GM12872 (cell line): ENCODE measurements around the gene RNF157.

Source experiments
- CTCF ChIP-seq: IDR thresholded peaks from 3 replicates; pipeline ENCODE4 v1.5.1; 2011; ENCODE audit warnings: low read depth, mild to moderate bottlenecking, low read length, moderate library complexity; ENCODE audit not compliant: insufficient read depth

The RNF157 gene

DNA sequence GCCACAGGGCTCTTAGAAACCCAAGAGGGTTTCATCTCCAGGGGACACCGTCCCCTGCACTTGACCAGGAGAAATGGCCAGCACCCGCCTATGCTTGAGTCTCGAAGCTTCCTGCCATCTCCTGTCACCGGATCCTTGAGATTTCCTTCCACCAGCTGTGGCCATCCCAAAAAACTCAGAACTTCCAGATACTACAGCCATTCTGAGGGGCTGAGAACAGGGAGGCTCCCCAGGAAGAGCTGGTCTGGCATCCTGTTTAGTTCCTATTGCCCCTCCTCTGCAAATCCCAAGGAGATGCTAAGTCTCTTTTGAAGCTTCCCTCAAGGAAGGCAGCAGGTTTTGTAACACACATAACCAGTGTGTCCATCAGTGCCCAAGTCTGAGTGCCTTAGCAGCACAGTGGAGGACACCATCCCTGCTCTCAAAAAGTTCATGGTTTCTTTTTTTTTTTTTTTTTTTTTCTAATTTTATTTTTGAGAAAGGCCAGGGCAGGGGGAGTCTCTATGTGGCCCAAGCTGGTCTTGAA is 26.8 kb upstream of the RNF157 start:
- TF ChIP-seq CTCF, result no peak

DNA sequence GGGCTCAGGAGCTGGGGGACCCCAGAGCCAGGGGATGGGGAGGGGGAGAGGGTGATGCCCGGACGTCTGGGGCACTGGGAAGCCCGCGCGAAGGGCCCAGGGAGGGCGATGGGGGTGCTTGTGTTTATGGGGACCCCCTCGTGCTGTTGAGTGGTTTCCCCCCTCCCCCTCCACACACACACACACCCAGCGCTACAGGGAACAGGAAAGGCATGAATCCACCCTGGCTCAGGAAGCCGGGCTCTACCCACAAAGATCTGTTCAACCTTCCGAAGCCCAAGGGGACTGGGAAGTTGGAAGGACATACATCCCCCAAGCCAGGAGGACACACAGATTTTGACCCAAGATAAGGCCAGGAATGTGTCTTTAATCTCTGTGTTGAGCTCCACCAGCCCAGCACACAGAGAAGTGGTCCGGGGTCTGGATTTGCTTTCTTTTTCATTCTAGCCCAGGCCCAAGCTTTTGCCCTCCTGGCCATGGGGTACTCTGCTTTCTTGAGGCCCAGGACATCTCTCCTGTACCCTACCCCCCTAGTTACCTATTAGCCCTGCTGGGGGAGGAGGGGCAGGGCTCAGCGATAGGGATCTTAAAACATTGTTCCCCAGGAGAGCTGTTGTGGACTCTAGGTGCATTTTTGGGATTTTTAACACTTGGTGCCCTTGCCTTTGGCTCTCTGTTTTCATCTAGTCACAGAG is 26.1 kb upstream of the RNF157 start:
- TF ChIP-seq CTCF, result no peak

DNA sequence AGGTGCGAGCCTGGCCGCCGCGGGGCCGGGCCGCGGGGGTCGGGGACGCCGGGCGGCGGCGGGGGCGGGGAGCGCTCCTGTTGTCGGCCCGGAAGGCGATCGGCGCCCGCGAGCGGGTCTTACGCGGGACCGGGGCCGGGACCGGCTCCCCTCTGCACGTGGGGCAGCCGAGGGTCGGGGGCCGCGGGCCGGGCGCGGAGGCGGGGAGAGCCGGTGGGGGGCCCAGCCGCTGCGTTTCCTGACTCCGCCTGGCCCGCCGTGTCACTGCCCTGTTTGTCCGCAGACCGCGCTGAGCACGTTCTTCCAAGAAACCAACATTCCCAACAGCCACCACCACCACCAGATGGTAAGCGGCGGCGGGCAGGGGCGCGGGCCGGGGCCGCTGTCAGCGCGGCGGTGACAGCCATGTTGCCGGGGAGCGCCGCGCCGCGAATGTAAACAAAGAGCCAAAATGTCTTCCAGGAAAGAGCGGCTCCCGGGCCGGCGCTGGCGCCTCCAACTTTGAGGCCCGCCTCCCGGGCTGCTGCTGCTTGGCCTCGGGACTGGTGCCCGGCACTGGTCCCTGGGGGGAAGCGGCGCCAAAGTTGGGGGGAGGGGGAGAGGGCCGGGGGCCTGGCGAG is 25.4 kb upstream of the RNF157 start:
- no peak for TF ChIP-seq CTCF

- no peak for TF ChIP-seq CTCF
These were observed 24.7 kb upstream of the RNF157 start, which contains the start of gene UBALD2 for GRCh38 chr17:76264755-76265623. Gene UBALD2 (plus strand): TSS chr17:76265348. CDS start chr17:76265506, 158 bp downstream.

- no peak for TF ChIP-seq CTCF
These were observed 24.1 kb upstream of the RNF157 start for GRCh38 chr17:76264425-76264754.

DNA sequence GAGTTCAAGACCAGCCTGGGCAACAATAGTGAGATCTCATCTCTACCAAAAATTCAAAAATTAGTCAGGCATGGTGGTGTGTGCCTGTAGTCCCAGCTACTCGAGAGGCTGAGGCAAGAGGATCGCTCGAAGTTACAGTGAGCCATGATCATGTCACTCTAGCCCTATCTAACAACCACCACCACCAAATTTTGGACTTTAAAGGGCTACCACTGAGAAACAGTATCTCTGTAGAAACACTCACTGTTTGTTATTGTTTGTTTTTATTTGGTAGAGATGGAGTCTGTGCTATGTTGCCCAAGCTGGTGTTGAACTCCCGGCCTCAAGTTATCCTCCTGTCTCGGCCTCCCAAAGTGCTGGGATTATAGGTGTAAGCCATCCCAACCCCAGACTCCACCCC is 23.6 kb upstream of the RNF157 start:
- TF ChIP-seq CTCF, result no peak

DNA sequence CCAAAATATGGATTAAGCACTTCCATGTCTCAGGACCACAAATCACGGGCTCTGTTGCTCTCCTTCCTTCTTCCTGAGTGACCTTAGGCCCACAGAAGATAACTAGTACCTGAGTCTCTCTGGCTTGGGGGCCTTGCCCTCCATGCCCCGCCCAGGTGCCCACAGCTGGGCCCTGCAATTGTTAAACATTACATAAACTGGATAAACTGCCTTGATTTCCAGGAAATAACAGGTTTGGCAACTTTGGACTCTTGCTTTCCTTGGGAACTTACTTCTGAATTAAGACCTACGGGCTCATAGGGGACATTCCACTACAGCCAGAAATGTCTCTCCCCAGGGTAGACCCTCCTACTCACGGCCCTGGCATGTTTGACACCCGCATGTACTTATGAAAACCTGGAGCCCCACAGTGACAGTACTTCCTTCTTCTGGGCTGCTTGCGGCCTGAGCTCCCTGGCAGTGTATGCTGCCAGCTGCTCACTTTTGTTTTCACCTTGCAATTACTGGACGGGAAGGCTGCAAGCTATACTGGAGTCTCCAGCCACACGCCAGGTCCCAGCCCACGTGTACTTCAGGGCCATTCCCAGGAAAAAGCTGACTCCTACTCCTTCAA is 22.5 kb upstream of the RNF157 start:
- no peak for TF ChIP-seq CTCF
